GM12878 (cell line): ENCODE results near the gene NEK2. TPM values are rescaled to one million over a fixed set of nuclear protein-coding genes. Genes with fewer than 3 reads are reported as not detected.
"Not testable (repeated sequence)": the region's sequence is repeated elsewhere in the genome, so short reads cannot be mapped to it uniquely, and the experiment has no call there.

ENCODE experiments used
- ATAC-seq: fragments of 200-7000 bp; cut with Tn5 transposase; 3 replicates; pipeline ENCODE4 v1.9.1; 2020; ENCODE audit warnings: mild to moderate bottlenecking, moderate library complexity
- BruUV-seq: library from RNA; stranded (reverse); fragments of 400-500 nt; replicated peaks from 2 replicates; lab custom pipeline; 2021; lab: Mats Ljungman, UMichigan
- CTCF ChIA-PET: fragments of 300-600 bp; sonication (Branson Sonifier 250); formaldehyde crosslinking; extraction: SDS; loops from one replicate; lab custom pipeline; 2021; ENCODE audit warnings: inconsistent platforms; lab: Yijun Ruan, JAX
- POLR2A ChIA-PET: fragments of 350-600 bp; formaldehyde crosslinking; extraction: SDS; loops from one replicate; lab custom pipeline; 2021; ENCODE audit warnings: inconsistent platforms; lab: Charles Lee
- RAD21 ChIA-PET: fragments of 300-600 bp; sonication (Branson Sonifier 250); formaldehyde crosslinking; loops from one replicate; lab custom pipeline; 2023; ENCODE audit warnings: antibody characterized with exemption; ENCODE audit not compliant: unreplicated experiment; lab: Charles Lee
- SMC1A ChIA-PET: fragments of 300-600 bp; sonication (Branson Sonifier 250); formaldehyde crosslinking; loops from one replicate; lab custom pipeline; 2023; ENCODE audit not compliant: unreplicated experiment, uncharacterized antibody; lab: Charles Lee
- DNase-seq: peaks from one replicate; pipeline ENCODE4 v3.0.0-alpha.2; 2011; ENCODE audit warnings: low read depth, low spot score
- FAIRE-seq: peaks from 3 replicates; lab custom pipeline; 2011; peaks lifted over from hg19 to GRCh38; lab: Jason Lieb, UNC
- H2AFZ ChIP-seq: 2 replicates; pipeline ENCODE4 v1.6.0; 2011; ENCODE audit warnings: low read depth, low read length, control low read depth; ENCODE audit not compliant: control insufficient read depth
- H3K27ac ChIP-seq: 2 replicates; pipeline ENCODE4 v1.5.1; 2011; ENCODE audit warnings: control low read depth; ENCODE audit not compliant: control insufficient read depth, insufficient read depth
- H3K27me3 ChIP-seq, 2 experiments: replicated peaks in 1 of 2; 2 replicates each; pipeline versions ENCODE4 v1.6.0 to v1.6.1; 2011; ENCODE audit warnings: low read length in 1 of 2; ENCODE audit not compliant: control insufficient read depth in 2 of 2, insufficient read depth in 2 of 2
- H3K36me3 ChIP-seq, 2 experiments: 2 replicates each; pipeline ENCODE4 v1.5.1; 2011; ENCODE audit warnings: low read length in 1 of 2; ENCODE audit not compliant: control insufficient read depth in 2 of 2, insufficient read depth in 2 of 2
- H3K4me1 ChIP-seq: 2 replicates; pipeline ENCODE4 v1.6.1; 2011; ENCODE audit warnings: mild to moderate bottlenecking, low read length, moderate library complexity, mixed read lengths; ENCODE audit not compliant: control insufficient read depth, insufficient read depth
- H3K4me2 ChIP-seq: 2 replicates; pipeline ENCODE4 v1.6.0; 2011; ENCODE audit warnings: control low read depth; ENCODE audit not compliant: control insufficient read depth, insufficient read depth
- H3K4me3 ChIP-seq: fragments of 200-600 bp; sonication (generic); 2 replicates; pipeline ENCODE4 v1.5.1; 2016
- H3K79me2 ChIP-seq: 2 replicates; pipeline ENCODE4 v1.6.0; 2011; ENCODE audit warnings: low read length; ENCODE audit not compliant: control insufficient read depth, insufficient read depth
- H3K9ac ChIP-seq: 2 replicates; pipeline ENCODE4 v1.8.0; 2011; ENCODE audit warnings: low read length, control low read depth, mixed read lengths; ENCODE audit not compliant: control insufficient read depth, insufficient read depth
- H3K9me3 ChIP-seq: replicated peaks from 3 replicates; pipeline ENCODE4 v1.5.1; 2011; ENCODE audit warnings: mild to moderate bottlenecking, low read length; ENCODE audit not compliant: control insufficient read depth, insufficient read depth
- H4K20me1 ChIP-seq: 2 replicates; pipeline ENCODE4 v1.6.0; 2011; ENCODE audit not compliant: control insufficient read depth, insufficient read depth
- CHD1 ChIP-seq: IDR thresholded peaks from 2 replicates; pipeline ENCODE4 v1.6.1; 2012; ENCODE audit warnings: low read depth, low read length, improper control_type of control experiment
- DPF2 ChIP-seq: fragments of 450-650 bp; IDR thresholded peaks from 2 replicates; pipeline ENCODE4 v1.6.1; 2017; ENCODE audit warnings: mild to moderate bottlenecking
- NFXL1 ChIP-seq: fragments of 450-650 bp; IDR thresholded peaks from 2 replicates; pipeline ENCODE4 v1.6.1; 2017; ENCODE audit warnings: antibody characterized with exemption, mild to moderate bottlenecking, borderline replicate concordance
- NR2C2 ChIP-seq: IDR thresholded peaks from 2 replicates; pipeline ENCODE4 v1.6.1; 2011; ENCODE audit warnings: borderline replicate concordance, low read depth; ENCODE audit not compliant: control insufficient read depth, insufficient read length
- SMAD5 ChIP-seq: IDR thresholded peaks from 2 replicates; pipeline ENCODE4 v1.6.1; 2016; ENCODE audit warnings: antibody characterized with exemption, low read depth
- SPI1 ChIP-seq: IDR thresholded peaks from 2 replicates; pipeline ENCODE4 v1.6.1; 2011; ENCODE audit warnings: low read depth, mild to moderate bottlenecking, low read length, moderate library complexity, borderline replicate concordance; ENCODE audit not compliant: insufficient read depth
- WGBS: methylation state at CpG from one replicate; pipeline ENCODE4 v1.1.6; 2016; ENCODE audit warnings: low lambda C conversion rate; ENCODE audit not compliant: insufficient replicate concordance, insufficient coverage; ENCODE audit errors: missing lambda C conversion rate; 5-methylcytosine and 5-hydroxymethylcytosine counted together
- in situ Hi-C: fragments of 300-500 bp; cut with MboI; formaldehyde crosslinking; loops from 9 replicates; pipeline ENCODE4 v1.14.3; 2018; ENCODE audit warnings: mixed read lengths
- intact Hi-C: fragments of 100-400 bp; cut with micrococcal nuclease; formaldehyde crosslinking; loops from one replicate; pipeline ENCODE4 v1.14.2; 2022; ENCODE audit not compliant: unreplicated experiment
- polyA plus RNA-seq, 11 experiments: library from polyadenylated mRNA; depleted of rRNA in 4 of 11; unstranded in 6 of 11; stranded (reverse) in 5 of 11; fragments of >200 nt; fragmentation: Nextera tagmentation in 4 of 11; fragmentation: Illumina TruSeq in 1 of 11; extraction: Ambion mirVana in 4 of 11; extraction: Trizol in 1 of 11; gene quantifications; 1 replicate in 1 of 11; 2 replicates in 10 of 11; pipeline versions ENCODE4 v1.2.1 to v1.2.3, GENCODE V29; 2011 to 2016; ENCODE audit warnings: inconsistent platforms in 2 of 11, missing spikeins in 2 of 11, low read depth in 1 of 11
- total RNA-seq, 4 experiments: library from RNA; depleted of rRNA in 3 of 4; stranded (reverse); fragments of >200 nt in 3 of 4; fragmentation: Illumina TruSeq in 1 of 4; extraction: Trizol in 1 of 4; gene quantifications; 2 replicates each; pipeline versions ENCODE4 v1.2.1 to v1.2.3, GENCODE V29; 2013 to 2021

NEK2 gene
- total and polyA plus RNA-seq, 10 of the 15 experiments (the other 5 are each of a cell fraction or from before 2014, with no cell fraction given) = 16.7 to 49.7 (median 36.9) TPM

- RAD21 ChIA-PET = interaction anchor here (1.2 kb wide), 1 partner anchor 24 kb away, joined by 4 read pairs; no protein-coding TSS in a partner anchor
- Histone ChIP-seq H3K79me2 (no peaks in the 10 kb centered on the region), H3K36me3 (no peaks in the 10 kb centered on the region), H3K9ac (no peak overlapping the region), H3K4me3 (no peak overlapping the region), H3K4me2 (no peak overlapping the region), H3K4me1 (no peaks in the 10 kb centered on the region), H3K27ac (no peak overlapping the region), H3K27me3 (no peaks in the 10 kb centered on the region), H3K9me3 (no peaks in the 10 kb centered on the region; the same call in 2 of the 3 replicates), H4K20me1 (no peaks in the 10 kb centered on the region), H2AFZ (no peak overlapping the region)
- intact Hi-C loops (no loop called here), in situ Hi-C loops (no loop called here)
- POLR2A ChIA-PET = no interaction called here
- no TSS peak for BruUV-seq
- 37% methylated on average over 5 of the region's 5 CpGs for WGBS
- FAIRE-seq = peak; percentile 7
- DNase-seq = no peak
- CTCF ChIA-PET = interaction anchor here (0.7 to 1.2 kb wide), 2 partner anchors 25 to 45 kb away, joined by 3 read pairs; no protein-coding TSS in a partner anchor
- SMC1A ChIA-PET = interaction anchor here (0.6 to 1.1 kb wide), 3 partner anchors 42 to 234 kb away, joined by 3 read pairs; no protein-coding TSS in a partner anchor
- 0 out of 2 replicates have a peak, but pooled peaks have one; percentile 25 for TF ChIP-seq SPI1
- no peak for TF ChIP-seq CHD1
- no peak for ATAC-seq
Measured at GRCh38 chr1:211723273-211723672, 47.9 kb upstream of the NEK2 start.

DNA sequence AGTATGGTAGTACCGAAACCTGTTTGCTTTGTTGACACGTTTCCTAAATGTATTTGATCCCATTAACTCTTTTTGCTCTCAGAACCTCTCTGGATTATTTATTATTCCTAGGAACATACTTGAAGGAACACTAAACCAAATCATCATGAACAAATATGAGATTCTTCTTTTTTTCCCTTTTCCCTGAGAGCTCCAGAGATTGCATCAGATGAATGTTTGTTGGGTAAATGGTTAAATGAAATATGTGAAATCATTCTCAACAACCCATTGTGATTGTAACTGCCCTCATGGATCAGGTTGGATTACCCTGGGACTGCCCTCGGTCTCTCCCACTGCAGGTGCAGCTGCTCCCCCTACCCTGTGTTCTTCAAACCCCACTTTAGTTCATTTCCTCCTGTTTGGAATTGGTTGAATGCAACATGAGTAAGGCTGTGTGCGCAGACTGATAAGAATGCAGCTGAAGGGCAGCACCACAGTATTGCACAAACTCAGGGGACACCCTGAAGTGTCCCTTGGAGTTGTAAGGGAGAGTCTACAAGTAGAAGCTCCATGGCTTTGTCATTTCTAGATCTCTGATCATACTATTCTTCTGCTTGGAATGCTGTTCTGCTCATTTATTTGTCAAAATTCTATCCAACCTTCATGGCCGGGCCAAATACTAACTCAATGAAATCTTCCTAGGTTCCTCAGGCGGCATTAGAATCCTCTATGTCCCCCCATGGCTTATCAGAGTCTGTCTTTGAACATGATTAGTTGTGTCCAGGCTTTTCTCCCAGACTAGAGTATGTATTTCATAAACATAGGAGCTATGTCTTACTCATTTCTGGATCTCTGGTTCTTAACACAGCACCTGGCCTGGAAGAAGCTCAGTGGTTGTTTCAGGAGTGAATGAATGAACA is 47.1 kb upstream of the NEK2 start:
- DNase-seq (no peak), ATAC-seq (no peak), FAIRE-seq (no peak)
- POLR2A ChIA-PET = interaction anchor here (0.7 kb wide), 1 partner anchor 14 kb away, joined by 5 read pairs; no protein-coding TSS in a partner anchor
- Histone ChIP-seq H2AFZ (no peak overlapping the region), H3K9me3 (no peaks in the 10 kb centered on the region; the same call in 2 of the 3 replicates), H3K4me1 (no peaks in the 10 kb centered on the region), H3K79me2 (no peaks in the 10 kb centered on the region), H4K20me1 (no peaks in the 10 kb centered on the region), H3K4me3 (no peak overlapping the region), H3K27me3 (no peaks in the 10 kb centered on the region), H3K9ac (no peak overlapping the region), H3K4me2 (no peak overlapping the region), H3K27ac (no peak overlapping the region), H3K36me3 (no peaks in the 10 kb centered on the region)
- RAD21 ChIA-PET = interaction anchor here (1.2 kb wide), 1 partner anchor 24 kb away, joined by 4 read pairs; no protein-coding TSS in a partner anchor
- TF ChIP-seq SMAD5 (no peak), NFXL1 (no peak), NR2C2 (no peak), DPF2 (no peak)
- intact Hi-C loops (no loop called here), in situ Hi-C loops (no loop called here)
- CTCF ChIA-PET = interaction anchor here (0.5 kb wide), 1 partner anchor 275 kb away, joined by 4 read pairs; no protein-coding TSS in a partner anchor
- SMC1A ChIA-PET = interaction anchor here (0.6 kb wide), 1 partner anchor 235 kb away, joined by 3 read pairs; no protein-coding TSS in a partner anchor
- WGBS = 45% methylated on average over 6 of the region's 6 CpGs
- no TSS peak for BruUV-seq

DNA sequence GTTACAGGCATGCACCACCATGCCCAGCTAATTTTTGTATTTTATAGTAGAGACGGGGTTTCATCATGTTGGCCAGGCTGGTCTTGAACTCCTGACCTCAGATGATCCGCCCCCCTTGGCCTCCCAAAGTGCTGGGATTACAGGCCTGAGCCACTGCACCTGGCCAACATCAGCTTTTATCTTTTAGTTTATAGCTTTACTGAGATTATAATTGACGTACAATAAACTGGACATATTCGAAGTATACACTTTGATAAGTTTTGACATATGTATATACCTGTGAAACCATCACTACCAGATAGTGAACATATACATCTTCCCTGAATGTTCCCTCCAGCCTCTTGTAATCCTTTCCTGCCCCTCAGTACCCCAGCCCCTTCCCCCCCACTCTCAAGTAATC is 41.1 kb upstream of the NEK2 start:
- H3K4me3 ChIP-seq, H3K79me2 ChIP-seq, H2AFZ ChIP-seq, in situ Hi-C loops, H3K9ac ChIP-seq, ATAC-seq, H3K36me3 ChIP-seq, H3K27me3 ChIP-seq, H3K4me2 ChIP-seq, H3K4me1 ChIP-seq, H4K20me1 ChIP-seq, DNase-seq, BruUV-seq, CTCF ChIA-PET, FAIRE-seq, RAD21 ChIA-PET, H3K27ac ChIP-seq, H3K9me3 ChIP-seq, SMC1A ChIA-PET, intact Hi-C loops: not testable (repeated sequence)
- 68% methylated on average over 4 of the region's 4 CpGs for WGBS
- POLR2A ChIA-PET = interaction anchor here (0.7 kb wide), 1 partner anchor 17 kb away, joined by 6 read pairs; no protein-coding TSS in a partner anchor
